AG08395 (cell line): ENCODE results near the gene NRARP.

Experiments
- DNase-seq: peaks from one replicate; pipeline ENCODE4 v3.0.0; 2012; ENCODE audit warnings: mixed read lengths, low spot score

Gene NRARP

DNA sequence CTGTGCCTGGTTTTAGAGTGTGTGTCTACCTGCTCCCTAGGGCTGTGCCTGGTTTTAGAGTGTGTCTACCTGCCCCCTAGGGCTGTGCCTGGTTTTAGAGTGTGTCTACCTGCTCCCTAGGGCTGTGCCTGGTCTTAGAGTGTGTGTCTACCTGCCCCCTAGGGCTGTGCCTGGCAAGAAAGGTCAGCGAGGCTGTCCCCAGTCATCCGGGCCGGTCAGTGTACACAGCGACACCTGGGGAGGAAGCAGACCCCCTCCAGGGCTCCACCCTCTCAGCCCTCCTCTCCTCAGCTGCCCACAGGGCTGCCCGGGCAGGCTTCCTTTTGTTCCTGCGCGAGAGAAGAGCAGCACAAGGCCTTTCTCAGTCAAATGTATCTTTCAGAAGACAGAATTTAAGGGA lies 4.1 kb downstream of the NRARP start:
- DNase-seq, result no peak

GRCh38 chr9:137296670-137297664 lies 5.1 kb downstream of the NRARP start:
- no peak for DNase-seq

DNA sequence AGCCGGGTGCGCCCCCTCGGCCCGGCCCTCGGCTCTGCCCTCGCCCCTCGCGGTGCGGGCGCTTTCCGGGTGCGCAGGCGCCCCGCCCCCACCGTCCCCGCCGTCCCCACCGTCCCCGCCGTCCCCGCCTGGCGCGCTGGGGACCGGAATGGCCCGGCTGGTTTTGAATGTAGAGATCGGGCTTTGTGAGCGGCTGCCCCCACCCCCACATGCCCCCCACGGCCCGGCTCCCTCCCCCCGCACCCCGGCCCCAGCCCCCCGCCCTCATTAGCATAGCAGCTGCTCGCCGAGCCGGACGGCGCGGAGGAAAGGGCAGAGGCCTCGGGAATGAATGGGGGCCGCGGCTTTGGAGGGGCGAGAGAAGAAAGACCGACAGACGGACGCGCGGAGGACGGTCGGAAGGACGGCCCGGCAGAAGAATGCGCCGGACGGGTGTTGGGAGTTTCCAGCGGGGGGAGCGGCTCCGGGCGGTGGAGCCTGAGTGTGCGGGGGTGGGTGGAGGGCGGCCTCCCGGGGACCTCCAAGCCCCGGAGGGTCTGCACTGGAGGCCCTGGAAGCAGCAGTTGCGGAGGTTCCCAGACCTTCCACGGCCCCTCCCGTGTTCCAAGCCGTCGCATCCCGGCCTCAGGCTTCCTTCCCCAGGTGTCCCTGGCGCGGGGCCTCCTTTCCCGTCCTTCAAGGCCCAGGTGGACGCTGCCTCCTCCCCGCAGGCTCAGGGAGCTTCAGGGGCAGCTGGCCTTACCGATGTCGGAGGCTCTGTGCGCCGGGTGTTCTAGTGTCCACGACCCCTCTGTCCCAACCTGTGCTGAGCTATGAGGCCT lies 6.0 kb downstream of the NRARP start:
- no peak for DNase-seq

- peak; percentile 78 for DNase-seq
Measured at GRCh38 chr9:137295238-137295811, 6.7 kb downstream of the NRARP start.

- peak; percentile 60 for DNase-seq
Measured at GRCh38 chr9:137294681-137295237, 7.3 kb downstream of the NRARP start.

GRCh38 chr9:137294091-137294680 lies 7.9 kb downstream of the NRARP start:
- DNase-seq, result no peak

- no peak for DNase-seq
Measured at GRCh38 chr9:137293482-137294090, 8.5 kb downstream of the NRARP start.

GRCh38 chr9:137293094-137293481 lies 9.0 kb downstream of the NRARP start:
- no peak for DNase-seq

DNA sequence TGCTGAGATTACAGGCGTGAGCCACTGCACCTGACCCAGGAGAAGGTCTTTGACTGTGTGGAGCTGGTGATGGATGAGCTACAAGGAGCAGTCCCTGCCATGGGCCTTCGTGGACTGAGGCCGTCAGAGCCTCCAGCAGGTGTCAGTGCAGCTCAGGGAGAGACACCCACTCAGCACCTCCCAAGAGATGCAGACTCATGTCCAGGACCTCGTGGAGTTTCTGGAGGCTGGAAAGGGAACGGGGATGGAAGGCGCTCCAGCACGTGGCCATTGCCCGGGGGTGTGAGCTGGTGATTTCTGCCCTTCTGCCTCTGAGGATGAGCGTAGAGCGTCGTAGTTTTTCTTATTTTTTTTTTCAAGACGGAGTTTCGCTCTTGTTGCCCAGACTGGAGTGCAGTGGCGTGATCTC lies 15.1 kb downstream of the NRARP start:
- DNase-seq, result peak; percentile 82

GRCh38 chr9:137281345-137282116 lies 20.5 kb downstream of the NRARP start:
- DNase-seq, result no peak

GRCh38 chr9:137280474-137281344 lies 21.4 kb downstream of the NRARP start:
- peak; percentile 58 for DNase-seq

DNA sequence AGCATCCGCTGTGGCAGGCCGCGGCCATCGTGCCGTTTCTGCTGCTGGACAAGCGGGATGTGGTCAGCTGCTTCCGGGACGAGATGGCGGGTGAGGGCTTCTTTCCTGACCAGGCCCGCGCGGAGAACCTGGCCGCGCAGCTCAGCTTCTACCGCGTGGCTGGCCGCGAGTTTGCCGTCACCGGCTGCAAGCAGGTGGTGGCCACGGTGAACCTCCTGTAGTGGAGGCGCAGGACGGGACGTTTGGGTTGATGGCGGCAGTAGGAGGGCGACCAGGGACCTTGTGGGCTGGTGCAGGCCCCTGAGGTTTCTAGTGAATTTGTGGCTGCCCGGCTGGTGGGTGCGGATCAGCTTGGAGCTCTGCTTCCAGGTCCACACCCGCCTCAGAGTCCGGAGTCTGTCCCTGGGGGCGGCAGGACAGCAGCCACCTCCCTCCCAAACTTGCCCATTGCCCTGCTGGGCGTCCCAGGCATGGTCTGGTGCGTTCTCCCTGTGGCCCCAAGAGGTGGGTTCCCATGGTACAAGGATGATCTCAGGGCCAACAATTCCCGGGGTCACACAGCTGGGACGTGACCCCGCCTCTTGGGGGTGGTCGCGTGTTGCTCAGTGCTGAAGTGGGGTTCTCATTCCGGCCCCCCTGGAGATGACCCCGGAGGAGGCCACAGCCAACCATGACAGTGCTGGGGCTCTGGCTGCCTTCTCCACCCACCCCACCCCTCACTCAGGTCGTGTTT lies 22.2 kb downstream of the NRARP start:
- DNase-seq, result no peak

GRCh38 chr9:137278721-137279711 lies 23.1 kb downstream of the NRARP start:
- no peak for DNase-seq

DNA sequence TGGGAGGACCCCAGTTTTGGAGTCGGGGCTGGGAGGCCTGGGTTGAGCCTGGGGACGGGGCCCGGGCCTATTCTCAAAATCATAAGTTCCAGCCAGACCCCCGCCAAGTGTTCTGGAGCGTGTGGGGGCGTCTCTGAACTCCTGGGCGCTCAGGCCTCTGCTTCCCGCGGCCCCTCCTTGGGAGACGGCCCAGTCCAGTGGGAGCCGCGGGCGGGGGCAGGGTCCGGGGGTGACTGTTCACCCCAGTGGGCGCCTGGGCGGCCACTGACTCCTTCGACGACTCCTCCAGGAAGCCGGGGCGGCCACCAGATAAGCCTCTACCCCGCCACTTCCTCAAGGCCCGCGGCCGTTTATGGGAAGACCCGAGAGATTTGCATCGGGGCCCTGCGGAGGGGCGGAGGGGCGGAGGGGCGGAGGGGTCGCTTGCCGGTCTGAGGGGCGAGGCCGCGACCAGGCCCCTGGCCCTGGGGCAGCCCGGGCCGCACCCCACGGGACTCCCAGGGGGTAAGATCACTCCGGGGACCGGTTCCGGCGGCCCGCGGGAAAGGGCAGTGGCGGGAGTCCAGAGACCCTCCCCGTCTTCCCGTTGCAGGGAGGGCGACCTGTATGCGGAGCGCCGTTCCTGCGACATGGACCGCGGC lies 23.9 kb downstream of the NRARP start:
- no peak for DNase-seq

GRCh38 chr9:137277329-137278041 lies 24.6 kb downstream of the NRARP start, which contains the start of gene TOR4A:
TOR4A (plus strand) TSS chr9:137277726; CDS start chr9:137278690, 964 bp downstream.
- DNase-seq, result peak; percentile 84
